WTC11 (cell line): Measurements from ENCODE around the gene EVC2. TPM values are rescaled to one million over a fixed set of nuclear protein-coding genes. Genes with fewer than 3 reads are reported as not detected.

ENCODE experiments used
- ATAC-seq: fragments of 200-7000 bp; cut with Tn5 transposase; 2 replicates; pipeline ENCODE4 v1.10.0; 2021; ENCODE audit warnings: mild to moderate bottlenecking, moderate library complexity
- CTCF ChIA-PET: fragments of 300-600 bp; sonication (Branson Sonifier 250); formaldehyde crosslinking; loops from one replicate; lab custom pipeline; 2021; ENCODE audit warnings: antibody characterized with exemption; lab: Charles Lee
- POLR2A ChIA-PET: fragments of 350-600 bp; sonication (Branson Sonifier 250); formaldehyde crosslinking; loops from one replicate; lab custom pipeline; 2021; ENCODE audit warnings: antibody characterized with exemption; lab: Charles Lee
- DNase-seq: peaks from one replicate; pipeline ENCODE4 v3.0.0; 2021; ENCODE audit warnings: low spot score
- H3K27ac Mint-ChIP-seq: 2 replicates; pipeline ENCODE4 v1.8.0; 2021; ENCODE audit warnings: mixed read lengths
- H3K27me3 Mint-ChIP-seq: 2 replicates; pipeline ENCODE4 v1.8.0; 2021; ENCODE audit warnings: low read depth, mild to moderate bottlenecking, moderate library complexity, mixed read lengths
- H3K36me3 Mint-ChIP-seq: 2 replicates; pipeline ENCODE4 v1.8.0; 2021; ENCODE audit warnings: mixed read lengths
- H3K4me1 Mint-ChIP-seq: 2 replicates; pipeline ENCODE4 v1.8.0; 2022; ENCODE audit warnings: mixed read lengths
- H3K4me3 Mint-ChIP-seq: 2 replicates; pipeline ENCODE4 v1.8.0; 2021; ENCODE audit warnings: mild to moderate bottlenecking, moderate library complexity, mixed read lengths
- H3K9me3 Mint-ChIP-seq: 2 replicates; pipeline ENCODE4 v1.8.0; 2021; ENCODE audit warnings: mixed read lengths
- AFF4 ChIP-seq: sonication (generic); formaldehyde crosslinking; IDR thresholded peaks from 2 replicates; pipeline ENCODE4 v1.8.1; 2023; ENCODE audit warnings: mild to moderate bottlenecking, missing genetic modification reagents, borderline replicate concordance
- ARID4B ChIP-seq: sonication (generic); formaldehyde crosslinking; IDR thresholded peaks from 2 replicates; pipeline ENCODE4 v1.8.0; 2023; ENCODE audit warnings: missing genetic modification reagents, mild to moderate bottlenecking, borderline replicate concordance
- CREM ChIP-seq: sonication (generic); formaldehyde crosslinking; IDR thresholded peaks from 2 replicates; pipeline ENCODE4 v1.8.1; 2022; ENCODE audit warnings: mild to moderate bottlenecking, missing genetic modification reagents, moderate library complexity
- E2F1 ChIP-seq: sonication (generic); formaldehyde crosslinking; IDR thresholded peaks from 2 replicates; pipeline ENCODE4 v1.8.0; 2022; ENCODE audit warnings: mild to moderate bottlenecking, missing genetic modification reagents
- ELF4 ChIP-seq: sonication (generic); formaldehyde crosslinking; IDR thresholded peaks from 2 replicates; pipeline ENCODE4 v1.8.1; 2022; ENCODE audit warnings: low read depth, mild to moderate bottlenecking, moderate library complexity, missing genetic modification reagents
- EMX1 ChIP-seq: fragments of 250-450 bp; sonication (Bioruptor Pico); IDR thresholded peaks from 2 replicates; pipeline ENCODE4 v1.8.0; 2021; ENCODE audit warnings: mild to moderate bottlenecking
- ETV6 ChIP-seq: sonication (generic); formaldehyde crosslinking; IDR thresholded peaks from 2 replicates; pipeline ENCODE4 v1.8.1; 2022; ENCODE audit warnings: mild to moderate bottlenecking, missing genetic modification reagents
- FOXP1 ChIP-seq: sonication (generic); formaldehyde crosslinking; IDR thresholded peaks from 2 replicates; pipeline ENCODE4 v1.8.0; 2022; ENCODE audit warnings: missing genetic modification reagents, mild to moderate bottlenecking, moderate library complexity, borderline replicate concordance
- MAX ChIP-seq: sonication (generic); formaldehyde crosslinking; IDR thresholded peaks from 2 replicates; pipeline ENCODE4 v1.8.0; 2022; ENCODE audit warnings: mild to moderate bottlenecking, missing genetic modification reagents
- NFATC4 ChIP-seq: fragments of 250-450 bp; sonication (Bioruptor Pico); IDR thresholded peaks from 2 replicates; pipeline ENCODE4 v1.9.0; 2021; ENCODE audit warnings: mild to moderate bottlenecking
- NR2C2 ChIP-seq: sonication (generic); formaldehyde crosslinking; IDR thresholded peaks from 2 replicates; pipeline ENCODE4 v1.8.0; 2022; ENCODE audit warnings: mild to moderate bottlenecking, missing genetic modification reagents
- PRRX2 ChIP-seq: fragments of 250-450 bp; sonication (Bioruptor Pico); IDR thresholded peaks from 2 replicates; pipeline ENCODE4 v1.8.0; 2021; ENCODE audit warnings: mild to moderate bottlenecking
- RORB ChIP-seq: fragments of 250-450 bp; sonication (Bioruptor Pico); IDR thresholded peaks from 2 replicates; pipeline ENCODE4 v1.9.0; 2021; ENCODE audit warnings: mild to moderate bottlenecking
- ZMAT4 ChIP-seq: fragments of 250-450 bp; sonication (Bioruptor Pico); IDR thresholded peaks from 2 replicates; pipeline ENCODE4 v1.9.0; 2021; ENCODE audit warnings: mild to moderate bottlenecking
- ZNF281 ChIP-seq: sonication (generic); formaldehyde crosslinking; IDR thresholded peaks from 2 replicates; pipeline ENCODE4 v1.8.0; 2023; ENCODE audit warnings: mild to moderate bottlenecking, missing genetic modification reagents
- total RNA-seq: library from RNA; stranded (reverse); gene quantifications from 3 replicates; pipeline ENCODE4 v1.2.3, GENCODE V29; 2021

The EVC2 gene
- total RNA-seq, 1 experiment from 2014 or later: 4.8 TPM

GRCh38 chr4:5566991-5567390, 141.4 kb downstream of the EVC2 start (continued):
- TF ChIP-seq ARID4B (no peak), AFF4 (CRISPR knock-in tag) (no peak), PRRX2 (CRISPR knock-in tag) (no peak), NFATC4 (CRISPR knock-in tag) (no peak), ZMAT4 (CRISPR knock-in tag) (no peak), FOXP1 (no peak), MAX (CRISPR knock-in tag) (no peak), RORB (CRISPR knock-in tag) (no peak), CREM (no peak), ZNF281 (CRISPR knock-in tag) (no peak)

- no peak overlapping the region for H3K4me3 Mint-ChIP-seq
- no peak for ATAC-seq
- TF ChIP-seq NR2C2 (no peak), ETV6 (CRISPR knock-in tag) (no peak), EMX1 (CRISPR knock-in tag) (no peak), E2F1 (no peak), ELF4 (CRISPR knock-in tag) (no peak)
- TF ChIP-seq, all 79 proteins: peak for 0
- DNase-seq: no peak
- Mint-ChIP-seq H3K27ac (no peak overlapping the region), H3K9me3 (no peaks in the 10 kb centered on the region), H3K4me1 (peaks cover 1% of the 10 kb centered on the region), H3K36me3 (peaks cover under 1% of the 10 kb centered on the region), H3K27me3 (no peaks in the 10 kb centered on the region)
- CTCF ChIA-PET: no interaction called here
- POLR2A ChIA-PET: no interaction called here
These were observed 141.8 kb downstream of the EVC2 start for GRCh38 chr4:5566526-5566925.
